Midbrain (tissue), 1 donor: ENCODE results near the gene RFPL2.
"Not testable (repeated sequence)": the region's sequence is repeated elsewhere in the genome, so short reads cannot be mapped to it uniquely, and the experiment has no call there.

Experiments used
- DNase-seq: peaks from one replicate; lab custom pipeline; 2025; lab: John Stamatoyannopoulos, UW

The RFPL2 gene

DNA sequence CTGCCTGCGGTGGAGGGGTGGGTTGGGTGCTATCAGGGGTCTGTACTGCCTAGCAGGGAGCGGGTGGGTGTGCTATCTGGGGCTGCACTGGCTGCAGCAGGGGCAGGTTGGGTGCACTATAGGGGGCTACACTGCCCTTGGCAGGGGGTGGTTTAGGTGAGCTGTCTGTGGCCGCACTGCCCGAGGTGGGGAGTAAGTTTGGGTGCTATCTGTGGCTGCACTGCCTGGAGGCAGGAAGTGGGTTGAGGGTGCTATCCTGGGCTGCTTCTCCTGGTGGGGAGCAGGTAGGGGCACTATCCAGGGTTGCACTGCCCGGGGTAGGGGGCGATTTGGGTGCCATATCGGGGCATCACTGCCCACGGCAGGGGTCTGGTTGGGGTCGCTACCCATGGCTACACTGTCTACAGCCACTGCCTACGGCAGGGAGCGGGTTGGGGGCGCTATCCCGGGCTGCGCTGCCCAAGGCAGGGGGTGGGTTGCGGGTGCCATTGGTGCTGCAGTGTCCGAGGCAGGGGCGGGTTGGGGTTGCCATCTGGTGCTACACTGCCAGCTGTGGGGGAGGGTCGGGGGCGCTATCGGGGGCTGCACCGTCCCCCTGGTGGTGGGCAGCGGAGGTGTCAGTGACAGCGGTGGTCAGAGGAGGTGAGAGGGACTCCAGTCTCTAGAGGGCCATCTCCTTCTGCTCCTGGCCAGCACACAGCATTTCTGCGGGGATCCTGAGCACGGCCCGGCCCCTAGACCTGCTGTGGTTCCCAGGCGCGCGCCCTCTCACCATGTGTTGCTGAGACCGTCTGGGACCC, 1.3 kb upstream of the RFPL2 start:
- DNase-seq = no peak

- no peak for DNase-seq
These were observed 625 bp downstream of the RFPL2 start for GRCh38 chr22:32204040-32204855.

DNA sequence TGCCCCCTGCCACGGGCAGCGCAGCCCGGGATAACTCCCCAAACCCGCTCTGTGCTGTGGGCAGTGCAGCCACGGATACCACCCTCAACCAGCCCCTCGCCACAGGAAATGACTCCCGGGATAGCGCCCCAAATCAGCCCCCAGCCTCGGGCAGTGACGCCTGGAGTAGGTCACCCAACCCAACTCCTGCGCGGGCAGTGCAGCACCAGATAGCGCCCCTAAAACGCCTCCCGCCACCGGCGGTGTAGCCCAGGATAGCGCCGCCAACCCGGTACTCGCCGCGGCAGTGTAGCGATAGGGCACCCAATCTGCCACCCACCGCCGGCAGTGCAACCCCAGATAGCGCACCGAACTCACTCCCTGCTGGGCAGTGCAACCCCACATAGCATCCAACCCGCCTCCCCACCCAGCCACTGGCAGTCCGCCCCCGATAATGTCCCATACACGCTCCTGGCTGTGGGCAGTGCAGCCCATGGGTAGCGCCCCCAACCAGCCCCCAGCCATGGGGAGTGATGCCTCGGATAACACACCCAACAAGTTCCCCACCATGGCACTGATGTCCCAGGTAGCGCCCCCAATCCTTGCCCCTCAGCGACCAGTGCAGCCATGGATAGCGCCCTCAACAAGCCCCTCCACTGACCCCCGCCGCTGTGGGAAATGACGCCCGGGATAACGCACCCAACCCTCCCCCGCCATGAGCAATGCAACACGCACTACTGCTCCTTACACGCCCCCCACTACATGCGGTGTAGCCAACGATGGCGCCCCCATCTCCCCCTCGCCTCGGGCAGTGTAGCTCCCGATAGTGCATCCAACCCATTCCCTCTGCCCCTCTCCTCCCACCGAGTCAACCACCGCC, 1.5 kb downstream of the RFPL2 start:
- DNase-seq = no peak

GRCh38 chr22:32202539-32203180, 2.2 kb downstream of the RFPL2 start:
- DNase-seq = peak; percentile 30

- no peak for DNase-seq
These were observed 2.7 kb downstream of the RFPL2 start for GRCh38 chr22:32202161-32202538.

DNA sequence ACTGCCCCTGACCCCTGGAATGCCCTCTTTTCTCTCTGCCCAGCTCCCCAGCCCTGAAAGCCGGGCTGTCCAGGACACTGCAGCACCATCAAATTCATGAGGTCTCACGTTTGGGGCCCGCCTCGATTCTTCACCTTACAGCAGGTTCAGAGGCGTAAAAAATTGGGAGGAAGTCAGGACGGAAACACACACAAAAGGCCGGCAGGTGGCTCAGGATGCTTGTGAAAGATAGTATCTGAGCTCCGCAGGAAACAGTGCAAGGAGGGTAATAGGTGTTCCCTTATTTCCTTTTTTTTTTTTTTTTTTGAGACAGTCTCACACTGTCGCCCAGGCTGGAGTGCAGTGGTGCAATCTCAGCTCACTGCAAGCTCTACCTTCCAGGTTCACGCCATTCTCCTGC, 4.1 kb downstream of the RFPL2 start:
- DNase-seq = no peak

DNA sequence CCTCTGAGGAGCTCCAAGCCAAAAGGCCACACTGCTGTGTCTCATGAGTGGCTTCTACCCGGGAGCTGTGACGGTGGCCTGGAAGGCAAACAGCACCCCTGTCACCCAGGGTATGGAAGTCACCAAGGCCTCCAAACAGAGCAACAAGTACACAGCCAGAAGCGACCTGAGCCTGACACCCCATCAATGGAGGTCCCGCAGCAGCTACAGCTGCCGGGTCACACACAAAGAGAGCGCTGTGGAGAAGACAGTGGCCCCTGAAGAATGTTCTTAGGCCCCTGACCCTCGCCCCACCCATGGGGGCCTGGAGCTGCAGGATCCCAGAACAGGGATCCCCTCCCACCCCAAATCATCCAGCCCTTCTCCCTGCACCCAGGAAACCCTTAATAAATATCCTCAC, 4.9 kb downstream of the RFPL2 start:
- DNase-seq = no peak

DNA sequence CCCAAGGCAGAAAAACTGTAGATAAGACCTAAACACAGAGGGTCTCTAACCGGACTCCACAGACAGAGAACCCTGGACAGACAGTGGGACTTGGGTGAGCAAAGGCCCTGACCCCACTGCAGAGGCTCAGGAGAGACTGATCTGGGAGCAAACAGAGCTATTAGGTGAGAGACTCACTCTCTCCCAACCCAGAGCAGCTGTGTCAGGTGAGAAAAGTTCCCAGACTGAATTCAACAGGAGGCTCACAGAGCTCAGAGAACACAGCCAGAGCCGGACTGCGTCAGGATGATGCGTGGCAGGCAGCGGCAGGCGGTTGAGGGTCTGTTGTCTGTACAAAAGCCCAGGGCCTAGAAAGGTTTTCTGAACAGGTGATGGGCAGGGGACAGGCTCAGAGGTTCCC, 5.5 kb downstream of the RFPL2 start:
- no peak for DNase-seq

GRCh38 chr22:32197553-32198226, 7.2 kb downstream of the RFPL2 start:
- not testable (repeated sequence) for DNase-seq

DNA sequence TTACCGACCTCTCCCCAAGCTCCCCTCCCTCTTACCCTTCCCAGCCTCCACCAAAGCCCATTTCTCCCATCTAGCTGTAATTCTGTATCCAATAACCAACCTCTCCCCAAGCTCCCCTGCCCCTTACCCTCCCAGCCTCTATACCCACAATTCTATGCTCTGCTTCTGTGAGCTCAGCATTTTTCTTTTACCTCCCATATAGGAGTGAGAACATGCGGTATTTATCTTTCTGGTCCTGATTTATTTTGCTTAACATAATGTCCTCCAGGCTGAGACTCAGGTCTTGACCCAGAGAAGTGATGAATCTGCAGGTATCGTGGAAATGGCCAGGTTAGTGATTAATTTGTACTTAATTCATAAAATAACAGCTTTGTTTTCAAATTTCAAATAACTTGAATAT, 9.0 kb downstream of the RFPL2 start:
- not testable (repeated sequence) for DNase-seq

- DNase-seq = not testable (repeated sequence)
These were observed 11.5 kb downstream of the RFPL2 start for GRCh38 chr22:32193346-32193745.

GRCh38 chr22:32191021-32191420, 13.9 kb downstream of the RFPL2 start:
- DNase-seq = not testable (repeated sequence)

DNA sequence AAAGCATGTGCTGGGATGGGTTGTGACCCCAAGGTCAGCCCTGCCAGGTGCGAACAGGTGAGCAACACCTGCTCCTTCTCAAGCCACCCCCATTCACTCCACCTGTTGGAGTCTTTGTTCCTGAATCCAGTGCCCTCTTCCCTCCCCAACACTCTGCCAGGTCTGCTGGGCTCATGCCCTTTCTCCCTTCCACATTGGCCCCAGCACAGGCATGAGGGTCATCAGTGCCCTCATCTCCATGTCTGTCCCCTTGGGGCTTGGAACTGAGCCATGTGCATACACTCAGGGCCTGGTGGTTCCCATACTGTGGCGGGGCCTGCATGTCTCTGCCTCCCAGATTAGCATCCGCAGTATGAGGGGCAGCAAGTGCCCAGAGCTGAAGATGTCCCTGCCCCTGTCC, 19.1 kb downstream of the RFPL2 start:
- DNase-seq = no peak

DNA sequence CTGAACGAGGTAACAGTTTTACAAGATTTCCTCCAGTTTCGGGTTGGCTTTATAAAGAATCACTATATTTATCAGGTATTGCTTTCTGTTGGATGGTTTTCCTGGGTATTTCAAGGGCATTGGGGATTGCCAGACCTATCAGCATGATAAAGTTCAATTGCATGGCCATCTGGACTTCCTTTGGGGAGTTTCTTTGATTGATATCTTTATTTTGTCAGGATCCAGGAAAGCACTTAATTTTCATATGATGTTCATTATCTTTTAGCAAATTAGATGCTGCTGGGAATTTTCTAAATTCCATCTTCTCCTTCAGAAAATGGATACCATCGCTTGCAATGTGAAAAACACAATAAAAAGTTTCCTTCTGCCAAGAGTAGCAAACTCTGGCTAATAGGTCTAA, 21.2 kb downstream of the RFPL2 start:
- no peak for DNase-seq

GRCh38 chr22:32181043-32181442, 23.8 kb downstream of the RFPL2 start:
- DNase-seq = no peak

DNA sequence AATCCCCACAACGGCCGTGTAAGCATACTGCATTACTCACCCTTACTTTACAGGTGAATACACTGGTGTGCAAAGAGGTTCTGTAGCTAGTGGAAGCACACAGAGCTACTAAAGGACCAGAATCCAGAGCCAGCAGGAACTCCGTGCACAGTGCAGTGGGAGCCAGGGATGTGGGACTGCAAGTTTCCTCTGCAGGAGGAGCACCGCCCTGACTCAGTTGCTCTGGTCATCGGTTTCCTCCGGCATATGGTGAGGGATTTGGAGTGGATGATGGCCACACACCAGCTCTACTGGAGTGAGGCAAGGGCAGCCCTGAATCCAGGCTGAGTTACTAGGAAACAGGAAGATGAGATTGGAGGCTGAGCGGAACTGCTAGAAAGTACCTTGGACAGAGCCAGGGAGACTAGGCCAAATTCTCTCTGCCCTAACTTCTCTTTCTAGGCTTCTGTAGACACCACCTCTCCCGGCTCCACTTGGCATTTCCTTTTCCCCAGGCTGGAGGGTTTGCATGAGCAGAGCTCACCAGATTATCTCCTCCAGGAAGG, 27.6 kb downstream of the RFPL2 start:
- no peak for DNase-seq

DNA sequence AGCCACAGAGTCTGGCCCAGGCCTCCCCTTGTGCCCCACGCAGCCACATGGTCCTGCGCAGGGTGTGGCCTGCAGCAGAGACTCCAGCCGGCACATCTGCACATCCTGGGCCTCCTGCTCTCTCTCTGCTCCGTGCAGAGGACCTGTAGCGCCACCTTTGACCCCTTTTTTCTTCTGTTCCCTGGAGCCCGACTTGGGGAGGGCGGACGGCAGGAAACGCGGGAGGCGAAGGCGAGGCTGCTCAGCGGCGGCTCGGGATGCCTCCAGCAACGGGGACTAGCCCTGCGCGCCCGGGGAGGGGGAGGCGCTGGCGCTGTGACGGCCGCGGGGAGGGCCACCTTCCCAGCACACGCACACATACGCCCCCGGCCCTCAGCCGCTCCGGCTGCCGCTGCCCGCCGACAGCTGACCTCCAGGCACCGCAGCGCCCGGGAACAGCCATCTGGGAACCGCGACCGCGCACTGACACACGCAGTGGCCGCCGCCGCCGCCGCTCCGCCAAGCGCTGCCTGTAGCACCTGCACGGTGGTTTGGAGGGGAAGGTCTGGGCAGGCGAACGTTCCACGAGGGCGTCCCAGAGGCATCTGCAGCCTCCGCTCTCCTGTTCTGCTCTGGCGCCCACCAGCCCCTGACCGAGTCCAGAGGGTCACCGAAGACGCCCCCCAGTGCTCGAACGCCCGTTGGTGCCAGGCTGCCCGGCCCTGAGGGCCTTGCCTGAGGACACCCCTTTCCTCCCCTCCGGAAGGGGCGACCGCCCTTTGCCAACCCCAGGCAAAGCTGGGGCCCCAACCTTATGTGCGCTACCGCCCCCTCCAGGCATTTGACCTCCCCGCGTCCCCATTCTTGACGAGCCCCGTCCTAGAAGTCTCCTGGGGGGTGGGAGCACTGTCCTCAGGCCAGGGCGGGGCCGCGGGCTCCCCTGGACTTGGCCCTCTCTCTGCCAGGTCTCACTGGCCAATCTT, 28.9 kb downstream of the RFPL2 start:
- no peak for DNase-seq

DNA sequence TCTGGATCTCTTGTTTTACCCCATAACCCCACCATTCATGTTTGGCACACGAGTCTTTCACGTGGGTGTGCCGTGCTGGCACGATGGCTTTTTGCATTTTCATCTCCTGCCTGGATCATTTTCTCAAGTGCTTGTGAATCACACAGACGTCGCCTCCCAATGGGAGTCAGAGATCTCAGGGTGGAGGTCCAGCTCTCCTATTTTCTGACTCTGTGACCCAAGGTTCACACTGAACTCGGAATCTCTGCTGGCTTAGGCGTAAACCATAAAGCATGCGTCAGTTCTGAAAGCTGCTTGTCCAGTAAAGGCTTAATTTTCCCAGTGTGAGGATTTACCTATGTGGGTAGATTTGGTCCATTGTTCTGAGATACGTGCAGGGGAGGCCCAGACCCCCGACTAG, 29.8 kb downstream of the RFPL2 start:
- DNase-seq = no peak

- no peak for DNase-seq
These were observed 39.2 kb downstream of the RFPL2 start for GRCh38 chr22:32165681-32166080.
